GM23338 (cell line): ENCODE measurements around the gene LAD1. TPM values are rescaled to one million over a fixed set of nuclear protein-coding genes. Genes with fewer than 3 reads are reported as not detected.

Experiments used
- ATAC-seq: fragments of 200-7000 bp; cut with Tn5 transposase; 3 replicates; pipeline ENCODE4 v1.9.1; 2020
- DNase-seq: peaks from one replicate; pipeline ENCODE4 v3.0.0-alpha.2; 2015; ENCODE audit warnings: low spot score
- H2AFZ ChIP-seq: fragments of 200-600 bp; sonication (generic); 2 replicates; pipeline ENCODE4 v1.8.0; 2016; ENCODE audit warnings: antibody characterized with exemption, mild to moderate bottlenecking, moderate library complexity
- H3F3A ChIP-seq: fragments of 200-600 bp; sonication (generic); replicated peaks from 2 replicates; pipeline ENCODE4 v1.8.0; 2017; ENCODE audit warnings: antibody characterized with exemption, mixed run types, low read depth
- H3K27ac ChIP-seq: fragments of 200-600 bp; sonication (generic); 2 replicates; pipeline ENCODE4 v1.6.1; 2016; ENCODE audit warnings: low read depth
- H3K27me3 ChIP-seq: fragments of 200-600 bp; sonication (generic); 2 replicates; pipeline ENCODE4 v1.8.0; 2016; ENCODE audit warnings: mild to moderate bottlenecking, mixed run types, moderate library complexity; ENCODE audit not compliant: insufficient read depth
- H3K36me3 ChIP-seq: fragments of 200-600 bp; sonication (generic); 2 replicates; pipeline ENCODE4 v1.8.0; 2016; ENCODE audit warnings: mild to moderate bottlenecking; ENCODE audit not compliant: insufficient read depth
- H3K4me1 ChIP-seq: fragments of 200-600 bp; sonication (generic); 2 replicates; pipeline ENCODE4 v1.8.0; 2016; ENCODE audit warnings: mild to moderate bottlenecking, moderate library complexity; ENCODE audit not compliant: insufficient read depth
- H3K4me2 ChIP-seq: fragments of 200-600 bp; sonication (generic); 2 replicates; pipeline ENCODE4 v1.7.1; 2017; ENCODE audit warnings: mixed run types
- H3K4me3 ChIP-seq: fragments of 200-600 bp; sonication (generic); 2 replicates; pipeline ENCODE4 v1.6.1; 2016; ENCODE audit warnings: mixed run types
- H3K79me2 ChIP-seq: fragments of 200-600 bp; sonication (generic); replicated peaks from 2 replicates; pipeline ENCODE4 v1.8.0; 2017; ENCODE audit warnings: mild to moderate bottlenecking; ENCODE audit not compliant: insufficient read depth
- H3K9me2 ChIP-seq: fragments of 200-600 bp; sonication (generic); 2 replicates; pipeline ENCODE4 v1.8.0; 2017; ENCODE audit not compliant: insufficient read depth
- H4K20me1 ChIP-seq: fragments of 200-600 bp; sonication (generic); replicated peaks from 2 replicates; pipeline ENCODE4 v1.8.0; 2017; ENCODE audit warnings: mild to moderate bottlenecking; ENCODE audit not compliant: insufficient read depth
- H3K27ac Mint-ChIP-seq: 2 replicates; pipeline ENCODE4 v1.8.0; 2020; ENCODE audit warnings: inconsistent platforms, mild to moderate bottlenecking, moderate library complexity, mixed read lengths
- H3K27me3 Mint-ChIP-seq: 3 replicates; pipeline ENCODE4 v1.8.0; 2022; ENCODE audit warnings: low read depth, mild to moderate bottlenecking, moderate library complexity, mixed read lengths, inconsistent platforms; ENCODE audit not compliant: insufficient read depth, poor library complexity
- H3K36me3 Mint-ChIP-seq: 3 replicates; pipeline ENCODE4 v1.8.0; 2021; ENCODE audit warnings: low read depth, mild to moderate bottlenecking, inconsistent platforms, moderate library complexity, mixed read lengths
- H3K4me1 Mint-ChIP-seq: 3 replicates; pipeline ENCODE4 v1.8.0; 2020; ENCODE audit warnings: mild to moderate bottlenecking, inconsistent platforms, mixed read lengths
- H3K4me3 Mint-ChIP-seq: 3 replicates; pipeline ENCODE4 v1.8.0; 2021; ENCODE audit warnings: moderate library complexity, mild to moderate bottlenecking, inconsistent platforms, mixed read lengths
- H3K9me3 Mint-ChIP-seq: 3 replicates; pipeline ENCODE4 v1.8.0; 2020; ENCODE audit warnings: moderate library complexity, mild to moderate bottlenecking, inconsistent platforms, mixed read lengths
- CREB1 ChIP-seq: fragments of 250-450 bp; sonication (Bioruptor Pico); IDR thresholded peaks from 2 replicates; pipeline ENCODE4 v1.5.0; 2020; ENCODE audit warnings: low read depth, mild to moderate bottlenecking, moderate library complexity
- EZH2 ChIP-seq: fragments of 200-600 bp; sonication (generic); IDR thresholded peaks from one replicate; pipeline ENCODE4 v1.8.0; 2017; ENCODE audit warnings: antibody characterized with exemption, mild to moderate bottlenecking, low read depth; ENCODE audit not compliant: unreplicated experiment
- EZH2phosphoT487 ChIP-seq: fragments of 200-600 bp; sonication (generic); IDR thresholded peaks from one replicate; pipeline ENCODE4 v1.8.1; 2018; ENCODE audit warnings: antibody characterized with exemption; ENCODE audit not compliant: unreplicated experiment
- JUNB ChIP-seq: IDR thresholded peaks from one replicate; pipeline ENCODE4 v1.6.1; 2016; ENCODE audit warnings: antibody characterized with exemption; ENCODE audit not compliant: unreplicated experiment
- NANOG ChIP-seq: IDR thresholded peaks from 2 replicates; pipeline ENCODE4 v1.6.1; 2016; ENCODE audit warnings: antibody characterized with exemption, borderline replicate concordance
- POLR2AphosphoS5 ChIP-seq: IDR thresholded peaks from 2 replicates; pipeline ENCODE4 v1.6.1; 2016; ENCODE audit warnings: antibody characterized with exemption, low read depth
- STAT1 ChIP-seq: IDR thresholded peaks from one replicate; pipeline ENCODE4 v1.6.1; 2016; ENCODE audit warnings: antibody characterized with exemption; ENCODE audit not compliant: unreplicated experiment
- ZNF114 ChIP-seq: fragments of 250-450 bp; sonication (Bioruptor Pico); IDR thresholded peaks from 2 replicates; pipeline ENCODE4 v1.5.0; 2020; ENCODE audit warnings: mild to moderate bottlenecking, moderate library complexity
- ZNF331 ChIP-seq: fragments of 250-450 bp; sonication (Bioruptor Pico); IDR thresholded peaks from 2 replicates; pipeline ENCODE4 v1.5.0; 2020; ENCODE audit warnings: low read depth, mild to moderate bottlenecking, moderate library complexity
- polyA plus RNA-seq: library from polyadenylated mRNA; unstranded; fragments of >200 nt; fragmentation: Nextera tagmentation; extraction: Ambion mirVana; gene quantifications from 2 replicates; pipeline ENCODE4 v1.2.1, GENCODE V29; 2016
- total RNA-seq: library from RNA; depleted of rRNA; stranded (reverse); fragments of >200 nt; shearing (Covaris generic); gene quantifications from 2 replicates; pipeline ENCODE4 v1.2.3, GENCODE V29; 2014
- TF ChIP-seq, protein P1 (sequence below): IDR thresholded peaks from one replicate; pipeline ENCODE4 v1.6.1; 2018; ENCODE audit warnings: antibody characterized with exemption; ENCODE audit not compliant: unreplicated experiment
- TF ChIP-seq, protein P2 (sequence below): IDR thresholded peaks from 2 replicates; pipeline ENCODE4 v1.6.1; 2016; ENCODE audit warnings: antibody characterized with exemption

LAD1 gene
- total and polyA plus RNA-seq, 2 experiments from 2014 or later: 17.6 to 18.9 TPM

DNA sequence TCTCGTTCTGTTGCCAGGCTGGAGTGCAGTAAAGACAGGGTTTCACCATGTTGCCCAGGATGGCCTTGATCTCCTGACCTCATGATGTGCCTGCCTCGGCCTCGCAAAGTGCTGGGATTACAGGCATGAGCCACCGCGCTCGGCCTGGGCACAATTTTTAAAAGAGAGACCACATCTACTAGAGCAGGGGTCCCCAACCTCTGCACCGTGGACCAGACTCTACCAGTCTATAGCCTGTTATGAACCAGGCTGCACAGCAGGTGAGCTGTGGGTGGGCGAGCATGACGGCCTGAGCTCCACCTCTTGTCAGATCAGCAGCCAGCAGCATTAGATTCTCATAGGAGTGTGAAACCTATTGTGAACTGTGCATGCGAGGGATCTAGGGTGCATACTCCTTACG is 42.4 kb downstream of the LAD1 start (continued):
- TF ChIP-seq, protein P1, sequence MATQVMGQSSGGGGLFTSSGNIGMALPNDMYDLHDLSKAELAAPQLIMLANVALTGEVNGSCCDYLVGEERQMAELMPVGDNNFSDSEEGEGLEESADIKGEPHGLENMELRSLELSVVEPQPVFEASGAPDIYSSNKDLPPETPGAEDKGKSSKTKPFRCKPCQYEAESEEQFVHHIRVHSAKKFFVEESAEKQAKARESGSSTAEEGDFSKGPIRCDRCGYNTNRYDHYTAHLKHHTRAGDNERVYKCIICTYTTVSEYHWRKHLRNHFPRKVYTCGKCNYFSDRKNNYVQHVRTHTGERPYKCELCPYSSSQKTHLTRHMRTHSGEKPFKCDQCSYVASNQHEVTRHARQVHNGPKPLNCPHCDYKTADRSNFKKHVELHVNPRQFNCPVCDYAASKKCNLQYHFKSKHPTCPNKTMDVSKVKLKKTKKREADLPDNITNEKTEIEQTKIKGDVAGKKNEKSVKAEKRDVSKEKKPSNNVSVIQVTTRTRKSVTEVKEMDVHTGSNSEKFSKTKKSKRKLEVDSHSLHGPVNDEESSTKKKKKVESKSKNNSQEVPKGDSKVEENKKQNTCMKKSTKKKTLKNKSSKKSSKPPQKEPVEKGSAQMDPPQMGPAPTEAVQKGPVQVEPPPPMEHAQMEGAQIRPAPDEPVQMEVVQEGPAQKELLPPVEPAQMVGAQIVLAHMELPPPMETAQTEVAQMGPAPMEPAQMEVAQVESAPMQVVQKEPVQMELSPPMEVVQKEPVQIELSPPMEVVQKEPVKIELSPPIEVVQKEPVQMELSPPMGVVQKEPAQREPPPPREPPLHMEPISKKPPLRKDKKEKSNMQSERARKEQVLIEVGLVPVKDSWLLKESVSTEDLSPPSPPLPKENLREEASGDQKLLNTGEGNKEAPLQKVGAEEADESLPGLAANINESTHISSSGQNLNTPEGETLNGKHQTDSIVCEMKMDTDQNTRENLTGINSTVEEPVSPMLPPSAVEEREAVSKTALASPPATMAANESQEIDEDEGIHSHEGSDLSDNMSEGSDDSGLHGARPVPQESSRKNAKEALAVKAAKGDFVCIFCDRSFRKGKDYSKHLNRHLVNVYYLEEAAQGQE: no peak
- TF ChIP-seq CREB1 (no peak), ZNF331 (CRISPR knock-in tag) (no peak), STAT1 (no peak), ZNF114 (CRISPR knock-in tag) (no peak)

DNA sequence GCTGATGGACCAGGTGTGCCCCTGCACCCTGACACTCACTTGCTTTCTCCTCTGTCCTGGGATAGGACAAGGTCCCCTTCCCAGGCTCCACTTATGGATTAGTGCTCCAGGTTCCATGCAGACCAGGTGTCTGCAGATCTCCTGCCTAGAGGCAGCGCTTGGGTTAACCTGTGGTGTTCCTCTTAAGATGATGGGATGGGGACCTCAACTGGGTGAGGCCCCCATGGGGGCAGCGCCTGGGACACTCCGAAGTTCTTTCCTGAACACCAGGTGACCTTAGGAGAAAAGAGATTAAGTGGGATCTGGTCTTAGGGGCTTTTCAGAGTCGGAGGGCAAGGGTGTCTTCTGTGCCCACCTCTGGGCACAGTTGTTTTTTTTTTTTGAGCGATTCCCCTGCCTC is 42.9 kb downstream of the LAD1 start:
- TF ChIP-seq EZH2phosphoT487 (no peak), ZNF331 (CRISPR knock-in tag) (no peak)
- no peaks in the 10 kb centered on the region for H3K36me3 Mint-ChIP-seq
- no peaks in the 10 kb centered on the region for H4K20me1 ChIP-seq
- no peak overlapping the region for H3K4me2 ChIP-seq
- no peak overlapping the region for H3K27ac Mint-ChIP-seq
- H3K9me2 ChIP-seq: no peaks in the 10 kb centered on the region
- H3K27me3 Mint-ChIP-seq: peaks cover 24% of the 10 kb centered on the region
- peaks cover 19% of the 10 kb centered on the region for H3K4me1 Mint-ChIP-seq
- H3K9me3 Mint-ChIP-seq: no peaks in the 10 kb centered on the region
- no peak overlapping the region for H3K4me3 ChIP-seq
- H3F3A ChIP-seq: no peaks in the 10 kb centered on the region
- H3K27me3 ChIP-seq: no peaks in the 10 kb centered on the region
- H3K4me1 ChIP-seq: no peaks in the 10 kb centered on the region
- H2AFZ ChIP-seq: no peak overlapping the region
- no peak for DNase-seq
- H3K36me3 ChIP-seq: no peaks in the 10 kb centered on the region
- H3K27ac ChIP-seq: no peak overlapping the region
- no peak overlapping the region for H3K4me3 Mint-ChIP-seq
- no peak for ATAC-seq
- no peaks in the 10 kb centered on the region for H3K79me2 ChIP-seq

DNA sequence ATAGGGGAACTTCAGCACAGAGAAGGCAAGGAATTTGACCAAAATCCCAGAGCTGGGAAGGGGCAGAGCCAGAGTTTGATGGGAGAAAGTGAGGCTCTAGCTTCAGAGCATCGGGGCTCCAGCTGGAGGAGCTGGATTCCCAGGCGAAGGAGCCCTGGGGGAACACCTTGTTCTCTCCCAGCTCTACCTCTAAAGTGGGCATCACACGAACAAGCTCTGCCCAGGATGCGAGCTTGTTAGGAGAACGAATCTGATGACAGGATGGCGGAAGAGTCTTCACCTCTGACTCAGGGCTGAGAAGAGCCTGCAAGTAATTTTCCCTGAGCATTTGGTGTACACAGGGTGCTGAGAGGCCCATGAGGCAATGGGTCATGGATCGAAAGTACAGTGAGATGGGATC is 43.7 kb downstream of the LAD1 start:
- no peaks in the 10 kb centered on the region for H3K9me2 ChIP-seq
- H3K4me1 ChIP-seq: no peaks in the 10 kb centered on the region
- no peak overlapping the region for H3K4me3 ChIP-seq
- DNase-seq: no peak
- H3K4me2 ChIP-seq: no peak overlapping the region
- Mint-ChIP-seq H3K4me3 (no peak overlapping the region), H3K4me1 (peaks cover 19% of the 10 kb centered on the region), H3K36me3 (no peaks in the 10 kb centered on the region), H3K9me3 (no peaks in the 10 kb centered on the region), H3K27me3 (peaks cover 25% of the 10 kb centered on the region), H3K27ac (no peak overlapping the region)
- no peak for ATAC-seq
- no peaks in the 10 kb centered on the region for H3K27me3 ChIP-seq
- H3K79me2 ChIP-seq: no peaks in the 10 kb centered on the region
- no peaks in the 10 kb centered on the region for H4K20me1 ChIP-seq
- H2AFZ ChIP-seq: no peak overlapping the region
- H3K27ac ChIP-seq: no peak overlapping the region
- no peaks in the 10 kb centered on the region for H3F3A ChIP-seq
- H3K36me3 ChIP-seq: no peaks in the 10 kb centered on the region
- TF ChIP-seq JUNB (no peak), ZNF114 (CRISPR knock-in tag) (no peak), STAT1 (no peak), POLR2AphosphoS5 (no peak), ZNF331 (CRISPR knock-in tag) (no peak), EZH2 (no peak), NANOG (no peak), CREB1 (no peak)
- TF ChIP-seq, protein P2, sequence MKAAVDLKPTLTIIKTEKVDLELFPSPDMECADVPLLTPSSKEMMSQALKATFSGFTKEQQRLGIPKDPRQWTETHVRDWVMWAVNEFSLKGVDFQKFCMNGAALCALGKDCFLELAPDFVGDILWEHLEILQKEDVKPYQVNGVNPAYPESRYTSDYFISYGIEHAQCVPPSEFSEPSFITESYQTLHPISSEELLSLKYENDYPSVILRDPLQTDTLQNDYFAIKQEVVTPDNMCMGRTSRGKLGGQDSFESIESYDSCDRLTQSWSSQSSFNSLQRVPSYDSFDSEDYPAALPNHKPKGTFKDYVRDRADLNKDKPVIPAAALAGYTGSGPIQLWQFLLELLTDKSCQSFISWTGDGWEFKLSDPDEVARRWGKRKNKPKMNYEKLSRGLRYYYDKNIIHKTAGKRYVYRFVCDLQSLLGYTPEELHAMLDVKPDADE: no peak
